ENCODE data around the gene GP1BB.
A peak's percentile ranks its signal among the peaks of the same experiment; 100 is the strongest.
"Not testable (repeated sequence)": the region's sequence is repeated elsewhere in the genome, so short reads cannot be mapped to it uniquely, and the experiment has no call there.

The GP1BB gene

GRCh38 chr22:19714312-19715187 lies 8.8 kb upstream of the GP1BB start, which contains the start of gene SEPTIN5:
SEPTIN5 (plus strand) TSS chr22:19714503; CDS start chr22:19714589, 86 bp downstream.
- DNase-seq (ENCODE audit: low read depth) = no peak

GRCh38 chr22:19715188-19715930 lies 8.0 kb upstream of the GP1BB start:
- no peak for DNase-seq (ENCODE audit: low read depth)

DNA sequence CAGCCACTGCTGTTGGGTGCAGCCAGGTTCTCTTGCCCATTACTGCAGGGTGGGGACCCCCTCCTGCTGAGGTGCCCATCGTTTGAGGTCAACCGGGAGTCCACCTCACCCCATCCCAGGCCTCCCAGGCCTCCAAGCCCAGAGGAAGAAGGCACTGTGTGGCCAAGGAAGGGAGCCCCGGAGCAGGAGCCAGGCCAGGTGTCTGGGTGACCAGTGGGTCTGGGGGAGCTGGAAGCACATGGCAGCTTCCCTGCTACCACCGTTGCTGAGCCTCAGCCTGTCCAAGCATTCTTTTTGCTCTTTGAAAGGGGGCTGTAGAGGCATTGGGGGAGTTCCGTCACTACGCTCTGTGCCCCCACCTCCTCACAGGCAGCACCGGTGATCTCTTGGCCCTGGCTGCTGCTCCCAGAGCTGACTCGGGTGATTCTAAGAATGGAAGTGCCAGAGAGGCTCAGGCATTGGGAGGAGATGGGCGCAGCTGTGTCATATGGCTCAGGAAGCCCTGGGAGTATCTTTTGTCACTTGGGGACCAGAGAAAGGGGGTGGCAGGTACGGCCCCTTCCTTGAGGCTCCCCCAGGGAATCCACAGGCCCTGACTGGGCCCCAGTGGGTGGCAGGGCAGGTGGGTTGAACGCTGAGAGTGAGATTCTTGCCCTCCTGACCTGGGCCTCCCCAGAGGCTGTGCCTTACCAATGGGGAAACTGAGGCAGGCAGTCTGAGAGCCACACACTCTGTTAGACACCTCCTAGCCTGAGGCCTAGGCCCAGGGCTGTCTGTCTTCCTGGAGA lies 7.1 kb upstream of the GP1BB start:
- no peak for DNase-seq (ENCODE audit: low read depth)

- DNase-seq (ENCODE audit: low read depth) = no peak
These were observed 6.6 kb upstream of the GP1BB start for GRCh38 chr22:19716829-19717105.

GRCh38 chr22:19717181-19717580 lies 6.2 kb upstream of the GP1BB start:
- DNase-seq (ENCODE audit: low read depth) = no peak

GRCh38 chr22:19717691-19718455 lies 5.5 kb upstream of the GP1BB start:
- DNase-seq (ENCODE audit: low read depth) = peak; percentile 57

DNA sequence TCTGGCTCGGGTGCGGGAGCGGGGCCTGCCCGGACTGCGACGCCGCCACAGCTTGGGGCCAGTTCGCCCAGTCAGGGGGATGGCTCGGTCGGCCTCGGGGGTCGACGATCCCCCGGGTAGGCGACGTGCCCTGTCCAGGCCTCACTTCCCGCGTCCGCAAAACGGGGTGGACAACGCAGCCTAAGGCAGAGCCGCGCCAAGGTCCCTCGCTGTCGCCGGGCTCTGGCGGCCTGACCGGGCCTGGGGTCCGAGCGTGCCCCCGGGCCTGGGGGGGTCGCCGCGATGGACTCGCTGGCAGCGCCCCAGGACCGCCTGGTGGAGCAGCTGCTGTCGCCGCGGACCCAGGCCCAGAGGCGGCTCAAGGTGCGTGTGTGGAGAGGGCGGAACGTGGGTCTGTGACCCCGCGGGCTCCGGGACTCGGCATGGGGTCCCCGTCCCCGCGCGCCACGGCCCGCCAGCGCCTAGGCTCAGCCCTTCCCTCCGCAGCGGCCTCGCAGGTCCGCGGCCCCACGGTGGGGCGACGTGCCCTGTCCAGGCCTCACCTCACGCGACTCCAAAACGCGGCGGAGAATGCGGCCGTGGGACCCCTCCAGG lies 4.8 kb upstream of the GP1BB start:
- no peak for DNase-seq (ENCODE audit: low read depth)

DNA sequence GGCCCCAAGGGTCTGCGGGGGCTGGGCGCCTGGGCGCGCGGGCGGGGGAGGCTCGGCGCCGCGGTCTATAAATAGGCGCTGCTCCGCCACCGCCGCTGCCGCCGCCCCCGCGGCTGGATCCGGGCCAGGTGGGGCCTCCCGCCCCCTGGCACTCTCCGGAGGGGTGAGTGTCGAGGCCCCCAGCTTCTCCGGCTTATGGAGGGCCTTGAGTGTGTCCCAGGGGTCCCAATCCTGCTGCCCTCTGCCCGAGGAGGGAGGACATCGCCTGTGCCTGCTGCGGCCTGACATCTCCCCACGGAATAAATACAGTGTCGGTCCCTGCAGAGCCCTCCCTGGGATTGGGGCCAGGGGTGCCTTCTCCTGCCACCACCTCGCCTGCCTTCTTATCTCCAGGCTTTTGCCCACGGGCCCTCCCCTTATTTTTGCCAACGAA lies 4.3 kb upstream of the GP1BB start:
- DNase-seq (ENCODE audit: low read depth) = no peak

GRCh38 chr22:19719488-19720021 lies 3.8 kb upstream of the GP1BB start:
- no peak for DNase-seq (ENCODE audit: low read depth)

DNA sequence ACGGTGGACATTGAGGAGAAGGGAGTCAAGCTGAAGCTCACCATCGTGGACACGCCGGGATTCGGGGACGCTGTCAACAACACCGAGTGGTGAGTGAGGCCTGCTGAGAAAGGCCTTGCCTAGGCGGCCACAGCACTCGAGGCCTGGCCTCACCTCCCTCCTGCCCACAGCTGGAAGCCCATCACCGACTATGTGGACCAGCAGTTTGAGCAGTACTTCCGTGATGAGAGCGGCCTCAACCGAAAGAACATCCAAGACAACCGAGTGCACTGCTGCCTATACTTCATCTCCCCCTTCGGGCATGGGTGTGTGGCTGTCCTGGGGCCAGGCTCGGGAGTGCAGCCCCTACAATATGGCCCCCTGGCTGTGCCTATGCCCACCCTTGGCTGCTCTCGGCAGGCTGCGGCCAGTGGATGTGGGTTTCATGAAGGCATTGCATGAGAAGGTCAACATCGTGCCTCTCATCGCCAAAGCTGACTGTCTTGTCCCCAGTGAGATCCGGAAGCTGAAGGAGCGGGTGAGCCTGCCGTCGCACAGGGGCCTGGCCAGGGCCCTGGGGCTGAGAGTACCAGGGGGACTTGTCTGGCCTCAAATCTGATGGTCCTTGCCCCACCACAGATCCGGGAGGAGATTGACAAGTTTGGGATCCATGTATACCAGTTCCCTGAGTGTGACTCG lies 3.0 kb upstream of the GP1BB start:
- no peak for DNase-seq (ENCODE audit: low read depth)

DNA sequence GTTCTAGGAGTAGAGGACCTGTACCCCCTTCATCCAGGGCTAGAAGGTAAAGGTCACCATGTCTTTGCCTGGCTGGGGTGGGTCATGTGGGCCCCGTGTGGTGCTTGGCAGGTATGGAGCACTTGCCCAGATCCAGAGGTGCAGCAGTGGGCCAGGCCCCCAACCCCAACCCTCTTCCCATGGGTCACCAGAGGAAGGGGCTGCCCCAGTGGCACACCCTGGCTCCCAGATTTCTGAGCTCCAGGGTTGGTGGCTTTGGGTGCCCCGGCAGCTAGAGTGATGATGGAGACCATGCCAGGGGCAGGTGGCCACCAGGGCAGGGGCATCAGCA lies 2.4 kb upstream of the GP1BB start:
- no peak for DNase-seq (ENCODE audit: low read depth)

DNA sequence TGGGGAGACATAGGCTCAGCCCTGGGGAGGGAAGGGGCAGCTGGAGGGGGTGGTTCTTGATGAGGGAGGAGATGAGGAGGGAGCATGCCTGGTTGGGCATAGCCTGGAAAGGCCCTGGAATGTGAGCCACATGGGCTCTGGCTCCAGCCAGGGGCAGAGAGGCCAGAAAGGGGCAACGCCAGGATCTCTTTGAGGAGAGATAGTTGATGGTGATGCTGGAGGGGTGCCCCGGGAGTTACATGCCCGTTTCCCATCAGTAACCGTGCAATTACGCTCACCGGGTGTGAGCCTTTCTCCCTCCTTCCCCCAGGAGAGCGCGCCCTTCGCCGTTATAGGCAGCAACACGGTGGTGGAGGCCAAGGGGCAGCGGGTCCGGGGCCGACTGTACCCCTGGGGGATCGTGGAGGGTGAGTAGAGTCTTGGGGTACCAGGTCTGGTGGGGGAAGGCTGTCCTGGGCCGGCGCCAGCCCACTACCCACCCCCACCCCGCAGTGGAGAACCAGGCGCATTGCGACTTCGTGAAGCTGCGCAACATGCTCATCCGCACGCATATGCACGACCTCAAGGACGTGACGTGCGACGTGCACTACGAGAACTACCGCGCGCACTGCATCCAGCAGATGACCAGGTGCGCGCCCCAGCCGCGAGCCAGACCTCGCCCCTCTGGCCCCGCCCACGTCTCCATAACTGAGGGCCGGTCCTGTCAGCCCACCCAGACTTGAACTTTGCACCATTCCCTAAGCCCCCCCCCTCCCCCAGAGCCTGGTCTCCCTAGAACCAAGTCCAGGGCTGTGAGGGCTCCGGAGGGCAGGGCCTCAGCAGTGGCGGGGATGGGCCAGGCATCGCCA lies 1.8 kb upstream of the GP1BB start:
- no peak for DNase-seq (ENCODE audit: low read depth)

GRCh38 chr22:19722178-19722981 lies 959 bp upstream of the GP1BB start:
- no peak for DNase-seq (ENCODE audit: low read depth)

DNA sequence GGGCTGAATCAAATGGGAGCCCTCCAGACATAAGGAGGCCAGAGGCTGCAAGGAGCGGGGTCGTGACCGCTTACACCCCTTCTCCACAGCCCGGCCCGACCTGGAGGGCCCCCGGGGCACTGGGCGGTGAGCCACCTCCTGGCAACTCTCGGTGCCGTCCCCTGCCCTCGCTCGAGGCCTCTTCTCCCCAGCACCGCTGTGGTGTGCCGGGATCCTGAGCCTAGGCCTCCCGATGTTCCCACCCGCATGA lies 432 bp upstream of the GP1BB start:
- no peak for DNase-seq (ENCODE audit: low read depth)

GRCh38 chr22:19723983-19724827 lies 866 bp downstream of the GP1BB start:
- DNase-seq (ENCODE audit: low read depth) = no peak

DNA sequence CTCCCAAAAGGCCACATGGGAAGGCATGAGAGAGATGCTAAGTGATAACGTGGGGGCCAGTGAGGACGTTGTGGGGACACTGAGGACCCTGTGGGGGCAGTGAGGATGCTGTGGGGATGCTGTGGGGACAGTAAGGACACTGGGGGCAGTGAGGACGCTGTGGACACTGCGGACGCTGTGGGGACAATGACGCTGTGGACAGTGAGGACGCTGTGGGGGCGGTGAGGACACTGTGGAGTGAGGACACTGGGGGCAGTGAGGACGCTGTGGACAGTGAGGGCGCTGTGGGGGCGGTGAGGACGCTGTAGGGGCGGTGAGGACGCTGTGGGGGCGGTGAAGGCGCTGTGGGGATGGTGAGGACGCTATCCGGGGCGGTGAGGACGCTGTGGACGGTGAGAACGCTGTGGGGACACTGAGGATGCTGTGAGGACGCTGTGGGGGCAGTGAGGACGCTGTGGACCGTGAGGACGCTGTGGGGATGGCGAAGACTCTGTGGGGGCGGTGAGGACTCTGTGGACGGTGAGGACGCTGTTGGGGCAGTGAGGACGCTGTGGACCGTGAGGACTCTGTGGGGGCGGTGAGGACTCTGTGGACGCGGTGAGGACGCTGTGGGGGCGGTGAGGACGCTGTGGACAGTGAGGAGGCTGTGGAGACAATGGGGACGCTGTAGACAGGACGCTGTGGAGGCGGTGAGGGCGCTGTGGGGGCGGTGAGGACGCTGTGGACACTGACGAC lies 1.8 kb downstream of the GP1BB start:
- DNase-seq (ENCODE audit: low read depth) = no peak

- DNase-seq (ENCODE audit: low read depth) = not testable (repeated sequence)
These were observed 2.9 kb downstream of the GP1BB start for GRCh38 chr22:19726064-19726788.

Measured in iris pigment epithelial cell (primary cell).